Right atrium auricular region (tissue), 2 donors: Measurements from ENCODE around the gene RPS21. TPM values are rescaled to one million over a fixed set of nuclear protein-coding genes. Genes with fewer than 3 reads are reported as not detected.

Experiments used
- DNase-seq: peaks from one replicate; pipeline ENCODE4 v3.0.0-alpha.2; 2019; ENCODE audit warnings: low spot score
- H3K27ac ChIP-seq, 2 donors: fragments of 200-600 bp; sonication (generic); 1 replicate in 1 of 2; 2 replicates in 1 of 2; pipeline ENCODE4 v1.5.1; 2016 to 2019
- H3K27me3 ChIP-seq, 2 donors: fragments of 200-600 bp; sonication (generic); one replicate each; pipeline versions ENCODE4 v1.5.1 to v1.6.0; 2017 to 2019
- H3K36me3 ChIP-seq: fragments of 200-600 bp; sonication (generic); one replicate; pipeline ENCODE4 v1.5.1; 2016
- H3K4me1 ChIP-seq, 2 donors: fragments of 200-600 bp; sonication (generic); one replicate each; pipeline versions ENCODE4 v1.5.1 to v1.6.0; 2017 to 2019
- H3K4me3 ChIP-seq, 2 donors: fragments of 200-600 bp; sonication (generic); 1 replicate in 1 of 2; 2 replicates in 1 of 2; pipeline ENCODE4 v1.5.1; 2017 to 2019; ENCODE audit warnings: mild to moderate bottlenecking in 1 of 2, moderate library complexity in 1 of 2
- H3K9me3 ChIP-seq, 2 donors: fragments of 200-600 bp; sonication (generic); one replicate each; pipeline ENCODE4 v1.5.1; 2019
- total RNA-seq, 2 donors: library from RNA; depleted of rRNA; stranded (reverse); fragments of >200 nt; gene quantifications; one replicate each; pipeline ENCODE4 v1.1.0, GENCODE V29; 2016
- TF ChIP-seq, protein P1 (sequence below), 2 donors: fragments of 200-600 bp; sonication (generic); IDR thresholded peaks; one replicate each; pipeline ENCODE4 v1.5.1; 2019; ENCODE audit warnings: antibody characterized with exemption in 2 of 2

Gene RPS21
- total RNA-seq, 2 donors from 2014 or later, result 1,510 to 1,937 TPM

DNA sequence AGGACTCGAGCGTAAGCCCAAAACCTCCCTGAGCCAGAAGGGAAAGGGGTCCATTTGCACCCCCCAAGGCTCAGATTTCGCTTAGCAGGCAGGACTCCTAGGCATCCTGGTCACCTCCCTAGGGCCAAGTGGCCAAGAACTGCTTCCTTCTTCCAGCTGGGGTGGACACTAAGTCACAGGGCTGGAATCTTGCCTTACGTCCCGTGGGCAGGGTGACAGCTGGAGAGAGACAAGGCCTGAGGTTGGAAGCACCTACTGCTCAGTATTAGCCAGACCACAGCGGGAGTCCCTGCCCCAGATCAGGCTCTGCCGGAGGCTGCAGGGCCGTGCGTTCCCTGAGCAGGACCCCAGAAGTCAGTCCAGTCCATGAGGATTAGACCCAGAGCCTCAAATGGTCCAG is 39.5 kb upstream of the RPS21 start:
- TF ChIP-seq, protein P1, sequence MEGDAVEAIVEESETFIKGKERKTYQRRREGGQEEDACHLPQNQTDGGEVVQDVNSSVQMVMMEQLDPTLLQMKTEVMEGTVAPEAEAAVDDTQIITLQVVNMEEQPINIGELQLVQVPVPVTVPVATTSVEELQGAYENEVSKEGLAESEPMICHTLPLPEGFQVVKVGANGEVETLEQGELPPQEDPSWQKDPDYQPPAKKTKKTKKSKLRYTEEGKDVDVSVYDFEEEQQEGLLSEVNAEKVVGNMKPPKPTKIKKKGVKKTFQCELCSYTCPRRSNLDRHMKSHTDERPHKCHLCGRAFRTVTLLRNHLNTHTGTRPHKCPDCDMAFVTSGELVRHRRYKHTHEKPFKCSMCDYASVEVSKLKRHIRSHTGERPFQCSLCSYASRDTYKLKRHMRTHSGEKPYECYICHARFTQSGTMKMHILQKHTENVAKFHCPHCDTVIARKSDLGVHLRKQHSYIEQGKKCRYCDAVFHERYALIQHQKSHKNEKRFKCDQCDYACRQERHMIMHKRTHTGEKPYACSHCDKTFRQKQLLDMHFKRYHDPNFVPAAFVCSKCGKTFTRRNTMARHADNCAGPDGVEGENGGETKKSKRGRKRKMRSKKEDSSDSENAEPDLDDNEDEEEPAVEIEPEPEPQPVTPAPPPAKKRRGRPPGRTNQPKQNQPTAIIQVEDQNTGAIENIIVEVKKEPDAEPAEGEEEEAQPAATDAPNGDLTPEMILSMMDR (IDR thresholded peaks at IDR 0.05), result no peak
- H3K27me3 ChIP-seq, result no peaks in the 10 kb centered on the region
- no peaks in the 10 kb centered on the region for H3K9me3 ChIP-seq
- no peak overlapping the region for H3K27ac ChIP-seq
- H3K4me1 ChIP-seq, result peaks cover 0 to 4% of the 10 kb centered on the region in 2 donors
- no peak overlapping the region for H3K4me3 ChIP-seq
- peaks cover 39% of the 10 kb centered on the region for H3K36me3 ChIP-seq
- no peak for DNase-seq

DNA sequence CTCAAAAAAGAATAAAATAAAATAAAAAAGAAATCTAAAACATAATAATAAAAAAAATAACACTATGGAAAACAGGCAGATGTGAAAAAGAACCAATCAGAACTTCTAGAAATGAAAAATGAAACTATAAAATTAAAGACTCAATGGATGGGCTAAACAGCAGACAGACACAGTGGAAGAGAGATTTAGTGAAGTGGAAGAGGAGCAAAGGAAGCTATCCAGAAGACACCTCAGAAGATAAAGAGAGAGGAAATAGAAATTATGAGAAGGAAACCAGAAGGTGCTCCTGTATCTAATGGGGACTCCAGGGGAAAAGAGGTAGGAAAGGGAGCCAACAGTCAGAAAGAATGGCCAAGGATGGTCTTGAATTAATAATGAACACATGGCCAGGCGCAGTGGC is 38.3 kb upstream of the RPS21 start:
- no peak for DNase-seq
- TF ChIP-seq, protein P1 (IDR thresholded peaks at IDR 0.05), result no peak
- Histone ChIP-seq H3K4me3 (no peak overlapping the region), H3K4me1 (peaks cover 0 to 16% of the 10 kb centered on the region in 2 donors), H3K27me3 (no peaks in the 10 kb centered on the region), H3K27ac (no peak overlapping the region), H3K36me3 (peaks cover 39% of the 10 kb centered on the region), H3K9me3 (no peaks in the 10 kb centered on the region)

DNA sequence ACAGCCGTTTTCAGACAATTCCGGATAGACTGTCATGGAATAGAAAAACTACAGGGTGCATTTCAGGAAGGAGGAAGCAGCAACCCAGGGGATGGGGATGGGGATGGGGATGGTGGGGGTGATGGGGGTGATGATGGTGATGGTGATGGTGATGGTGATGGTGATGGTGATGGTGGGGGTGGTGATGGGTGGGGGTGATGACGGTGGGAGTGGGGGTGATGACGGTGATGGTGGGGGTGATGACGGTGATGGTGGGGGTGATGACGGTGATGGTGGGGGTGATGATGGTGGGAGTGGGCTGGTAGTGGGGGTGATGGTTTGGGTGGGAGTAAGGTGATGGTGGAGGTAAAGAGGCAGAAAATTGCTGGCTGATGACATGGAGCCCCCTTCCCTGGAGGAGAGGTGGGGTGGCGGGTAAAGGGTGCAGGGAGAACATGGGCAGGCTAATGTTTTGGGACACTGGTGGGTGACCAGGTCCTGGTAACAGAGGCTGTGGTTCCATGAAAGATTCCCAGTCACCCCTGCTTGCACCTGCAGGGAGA is 37.3 kb upstream of the RPS21 start:
- no peak for DNase-seq
- H3K27me3 ChIP-seq, result no peaks in the 10 kb centered on the region
- no peak overlapping the region for H3K27ac ChIP-seq
- TF ChIP-seq, protein P1 (IDR thresholded peaks at IDR 0.05), result no peak
- H3K9me3 ChIP-seq, result no peaks in the 10 kb centered on the region
- H3K4me1 ChIP-seq, result peaks cover 0 to 26% of the 10 kb centered on the region in 2 donors
- H3K36me3 ChIP-seq, result peaks cover 39% of the 10 kb centered on the region
- no peak overlapping the region for H3K4me3 ChIP-seq

DNA sequence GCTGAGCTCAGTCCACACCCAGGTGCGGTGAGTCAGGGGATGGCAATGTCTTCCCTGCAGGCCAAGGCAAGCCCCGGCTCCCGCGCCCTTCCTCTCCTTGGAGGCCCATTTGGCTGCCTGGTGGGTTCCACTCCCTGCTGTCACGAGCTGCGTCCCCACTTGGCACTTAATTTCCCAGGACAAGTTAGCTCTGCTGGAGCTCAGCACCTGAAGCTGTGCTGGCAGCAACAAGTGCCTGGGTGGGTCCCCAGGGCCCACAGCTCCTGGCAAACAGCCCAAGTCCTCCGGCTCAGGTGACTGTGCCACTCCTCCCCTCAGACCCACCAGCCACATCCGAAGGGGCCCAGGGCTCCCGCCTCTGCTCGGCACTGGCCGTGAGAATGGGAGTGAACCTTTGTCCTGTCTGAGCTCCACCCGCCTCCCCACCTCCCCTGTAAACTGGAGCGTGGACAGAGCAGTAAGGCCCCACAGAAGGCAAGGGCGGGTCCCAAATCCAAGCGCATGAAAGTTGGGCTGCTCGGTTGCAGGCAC is 36.7 kb upstream of the RPS21 start:
- no peaks in the 10 kb centered on the region for H3K27me3 ChIP-seq
- H3K4me1 ChIP-seq, result peaks cover 0 to 31% of the 10 kb centered on the region in 2 donors
- peaks cover 39% of the 10 kb centered on the region for H3K36me3 ChIP-seq
- TF ChIP-seq, protein P1 (IDR thresholded peaks at IDR 0.05), result no peak
- no peaks in the 10 kb centered on the region for H3K9me3 ChIP-seq
- H3K27ac ChIP-seq, result peak overlapping the region in 1 of 2 donors; percentile 2
- no peak for DNase-seq
- H3K4me3 ChIP-seq, result no peak overlapping the region

DNA sequence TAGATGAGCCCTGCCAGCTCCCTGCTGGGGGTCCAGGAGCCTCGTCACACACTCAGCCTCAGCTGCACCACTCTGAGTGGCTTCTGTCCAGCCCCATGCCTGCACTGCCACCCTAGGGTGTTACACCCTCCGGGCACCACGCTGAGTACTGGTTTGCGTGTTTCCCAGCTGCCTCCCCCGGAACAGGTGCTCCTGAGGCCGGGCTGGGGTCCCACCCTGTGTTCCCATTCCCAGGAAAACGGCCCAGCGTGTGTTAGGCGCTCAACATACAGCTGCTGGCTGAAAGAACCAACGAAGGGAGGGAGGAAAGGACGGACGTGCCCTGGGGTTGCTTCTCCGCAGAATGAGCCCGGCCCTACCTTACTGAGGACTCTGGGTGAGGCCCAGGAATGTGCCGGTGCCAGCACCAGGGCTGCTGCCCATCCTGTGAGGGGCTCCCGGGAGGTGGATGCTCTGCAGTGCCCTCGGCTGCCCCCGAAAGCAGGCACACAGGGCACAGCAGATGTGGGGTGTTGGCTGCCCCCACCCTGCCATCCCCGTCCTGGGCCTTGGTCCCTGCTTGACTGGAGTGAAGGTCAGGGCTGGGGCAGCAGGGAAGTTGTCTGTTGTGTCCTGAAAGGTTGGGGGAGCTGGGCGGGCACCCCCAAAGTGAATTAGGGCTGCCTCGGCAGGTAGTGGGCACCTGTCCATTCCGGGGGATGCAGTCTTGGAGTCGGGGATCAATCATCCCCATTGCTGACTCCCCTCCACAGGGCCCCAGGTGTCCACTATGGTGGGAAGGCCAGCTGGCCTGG is 36.1 kb upstream of the RPS21 start:
- no peak for DNase-seq
- H3K4me1 ChIP-seq, result peaks cover 0 to 38% of the 10 kb centered on the region in 2 donors

More for the DNA sequence above, 36.1 kb upstream of the RPS21 start:
- Histone ChIP-seq H3K36me3 (peaks cover 33% of the 10 kb centered on the region), H3K27ac (peak overlapping the region in 1 of 2 donors; percentile 2), H3K4me3 (no peak overlapping the region), H3K9me3 (no peaks in the 10 kb centered on the region), H3K27me3 (no peaks in the 10 kb centered on the region)
- TF ChIP-seq, protein P1 (IDR thresholded peaks at IDR 0.05), result no peak
